Hematopoietic multipotent progenitor cell treated with erythropoietin and hydrocortisone succinate and interleukin-3 and kit ligand, for 4 days (in vitro differentiated cells): Measurements from ENCODE around the gene CHD1.

Source experiments
- DNase-seq: peaks from one replicate; pipeline ENCODE4 v3.0.0-alpha.2; 2015

The CHD1 gene

GRCh38 chr5:98804066-98804465 is 124.7 kb downstream of the CHD1 start:
- no peak for DNase-seq
